Dedifferentiated amniotic fluid mesenchymal stem cell (primary cell): ENCODE data around the gene RHBDD1.
A peak's percentile ranks its signal among the peaks of the same experiment; 100 is the strongest.

Source experiments
- DNase-seq: peaks from one replicate; pipeline ENCODE4 v3.0.0-alpha.2; 2016; ENCODE audit errors: extremely low spot score

The RHBDD1 gene, protein sequence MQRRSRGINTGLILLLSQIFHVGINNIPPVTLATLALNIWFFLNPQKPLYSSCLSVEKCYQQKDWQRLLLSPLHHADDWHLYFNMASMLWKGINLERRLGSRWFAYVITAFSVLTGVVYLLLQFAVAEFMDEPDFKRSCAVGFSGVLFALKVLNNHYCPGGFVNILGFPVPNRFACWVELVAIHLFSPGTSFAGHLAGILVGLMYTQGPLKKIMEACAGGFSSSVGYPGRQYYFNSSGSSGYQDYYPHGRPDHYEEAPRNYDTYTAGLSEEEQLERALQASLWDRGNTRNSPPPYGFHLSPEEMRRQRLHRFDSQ

DNA sequence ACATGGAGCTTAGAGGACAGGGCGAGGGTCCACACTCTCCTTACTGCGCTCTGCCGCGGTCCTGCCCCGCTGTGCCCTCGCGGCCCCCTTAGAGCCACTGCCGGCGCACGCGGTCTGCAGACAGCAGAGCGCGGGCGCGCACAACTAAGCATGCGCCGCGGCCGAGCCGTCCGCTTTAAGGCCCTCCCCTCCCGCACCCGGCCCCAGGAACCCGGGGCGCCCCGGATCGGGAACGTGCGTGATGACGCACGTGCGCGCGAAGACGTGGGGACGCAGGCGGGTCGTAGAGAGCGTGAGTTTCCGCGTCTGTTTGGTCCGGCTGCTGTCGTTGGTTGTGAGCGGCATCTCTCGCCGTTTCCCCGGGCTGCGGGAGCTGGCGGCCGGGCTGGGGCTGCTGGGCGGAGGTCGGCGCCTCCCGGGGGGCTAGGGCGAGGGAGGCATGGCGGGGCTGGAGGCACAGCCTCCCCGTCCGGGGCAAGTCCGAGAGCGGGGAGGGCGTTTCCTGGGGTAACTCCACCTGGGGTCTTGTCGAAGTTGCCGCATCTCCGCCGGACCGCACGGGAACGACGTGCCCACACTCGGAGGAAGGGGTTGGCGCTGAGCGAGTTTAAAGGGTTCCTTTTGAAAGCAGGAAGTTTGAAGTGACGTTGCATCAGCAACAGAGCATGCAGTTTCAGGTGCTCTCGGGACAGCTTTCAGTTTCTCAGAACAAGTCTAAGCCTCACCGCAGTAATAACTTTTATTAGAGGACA, at the start of gene RHBDD1:
Gene RHBDD1 (plus strand): TSS at position 259 of the 752 bp plus-strand sequence. CDS start 28,640 bp downstream, outside the sequence.
- peak; percentile 87 for DNase-seq

DNA sequence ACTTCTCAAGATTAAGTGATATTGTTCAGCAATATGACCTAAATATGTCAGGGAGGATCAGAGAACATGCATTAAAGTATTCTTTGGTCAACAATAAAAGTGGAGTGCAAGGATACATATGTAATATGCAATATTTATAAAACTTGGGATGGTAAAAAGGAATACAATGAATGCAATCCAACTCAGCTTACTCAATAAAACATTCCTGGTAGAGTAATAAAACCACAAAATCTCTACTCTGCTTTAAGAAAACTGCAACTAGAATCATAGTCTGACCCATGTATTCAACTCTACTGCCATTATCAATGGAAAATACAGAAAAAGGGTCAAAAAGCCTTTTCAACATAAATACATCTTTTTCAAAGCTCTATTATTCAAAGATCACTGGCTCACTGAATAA, 47.8 kb upstream of the RHBDD1 start:
- DNase-seq = no peak

DNA sequence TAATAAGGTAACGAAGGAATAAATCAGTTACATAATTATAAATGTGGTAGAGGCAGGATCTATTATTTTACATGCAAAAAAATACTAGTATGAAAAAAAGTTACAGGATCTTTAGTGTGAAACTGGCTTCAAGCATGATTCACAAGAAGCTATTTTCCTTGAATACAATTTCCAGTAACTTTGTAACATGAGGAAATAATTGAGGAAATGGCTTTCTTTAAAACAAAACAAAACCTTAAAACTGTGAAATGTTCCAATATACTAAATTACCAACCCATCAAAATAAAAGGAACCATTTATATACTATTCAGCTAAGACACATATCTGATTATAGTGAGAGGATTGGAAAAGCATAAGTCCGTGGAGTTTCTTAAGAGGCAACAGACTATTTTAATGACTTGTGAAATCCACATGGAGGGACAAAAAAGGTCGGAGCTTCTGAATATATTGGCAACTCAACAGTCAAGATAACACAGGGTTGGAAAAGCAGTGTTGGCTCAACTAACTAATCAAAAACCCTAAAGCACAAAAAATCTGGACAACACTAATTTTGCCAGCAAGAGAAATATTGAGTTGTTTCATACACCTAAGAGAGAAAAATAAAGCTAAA, 46.9 kb upstream of the RHBDD1 start:
- DNase-seq = no peak

DNA sequence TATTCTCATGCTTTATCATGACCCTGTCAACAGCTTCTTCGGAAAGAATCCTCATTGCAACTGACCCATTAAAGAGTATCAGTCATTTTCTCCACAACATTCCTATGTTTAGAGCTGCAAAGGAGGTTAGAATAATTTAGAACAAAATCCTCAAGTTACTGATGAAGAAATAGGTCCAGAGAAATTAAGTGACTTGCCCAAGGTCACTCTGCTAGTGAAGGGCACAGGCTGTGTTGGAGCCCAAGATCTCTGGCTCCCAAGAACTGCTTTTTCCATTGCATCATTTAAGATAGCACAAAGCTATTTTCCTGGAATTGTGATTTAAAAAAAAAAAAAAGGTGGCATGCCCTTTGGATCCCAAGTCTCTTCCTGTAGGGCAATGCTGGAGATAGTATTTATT, 45.8 kb upstream of the RHBDD1 start:
- DNase-seq = no peak

DNA sequence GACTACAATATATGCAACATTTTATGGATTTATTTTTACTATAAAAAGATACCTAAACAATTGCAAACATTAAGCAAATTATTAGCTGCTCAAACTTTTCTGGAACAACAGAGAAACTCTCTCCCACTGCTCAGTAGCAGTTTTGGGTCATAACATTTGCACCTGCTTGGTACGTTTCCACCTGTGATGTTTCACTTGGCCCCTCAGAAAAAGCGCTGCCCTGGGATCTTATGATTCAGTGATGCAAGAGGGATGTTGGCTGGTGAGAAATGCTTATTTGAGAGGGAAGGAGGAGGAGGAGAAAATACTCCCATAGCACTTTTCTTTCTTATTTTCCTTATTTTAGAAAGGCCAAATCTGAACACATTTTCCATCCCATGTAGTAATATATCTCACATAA, 45.4 kb upstream of the RHBDD1 start:
- DNase-seq = no peak

DNA sequence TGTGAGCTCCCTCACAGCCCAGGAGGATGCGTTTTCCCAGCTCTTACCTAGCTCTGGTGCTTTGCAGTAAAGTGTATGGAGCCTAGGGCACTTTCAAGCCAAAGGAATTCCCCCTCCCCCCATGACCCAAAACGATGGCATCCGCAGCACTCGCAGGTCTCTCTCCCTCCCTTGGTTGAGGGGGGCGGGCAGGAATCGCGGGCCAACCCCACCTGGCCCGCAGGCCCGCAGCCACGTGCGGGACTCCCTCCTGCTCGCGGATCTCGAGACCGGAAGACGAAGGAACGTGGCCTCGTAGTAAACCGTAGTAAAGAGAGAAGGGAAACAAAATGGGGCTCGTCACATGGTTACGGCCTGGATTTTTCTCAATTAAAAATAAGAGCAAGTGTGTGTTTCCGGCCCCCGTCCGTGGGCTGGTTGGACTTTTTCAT, 44.8 kb upstream of the RHBDD1 start:
- DNase-seq = peak; percentile 32

DNA sequence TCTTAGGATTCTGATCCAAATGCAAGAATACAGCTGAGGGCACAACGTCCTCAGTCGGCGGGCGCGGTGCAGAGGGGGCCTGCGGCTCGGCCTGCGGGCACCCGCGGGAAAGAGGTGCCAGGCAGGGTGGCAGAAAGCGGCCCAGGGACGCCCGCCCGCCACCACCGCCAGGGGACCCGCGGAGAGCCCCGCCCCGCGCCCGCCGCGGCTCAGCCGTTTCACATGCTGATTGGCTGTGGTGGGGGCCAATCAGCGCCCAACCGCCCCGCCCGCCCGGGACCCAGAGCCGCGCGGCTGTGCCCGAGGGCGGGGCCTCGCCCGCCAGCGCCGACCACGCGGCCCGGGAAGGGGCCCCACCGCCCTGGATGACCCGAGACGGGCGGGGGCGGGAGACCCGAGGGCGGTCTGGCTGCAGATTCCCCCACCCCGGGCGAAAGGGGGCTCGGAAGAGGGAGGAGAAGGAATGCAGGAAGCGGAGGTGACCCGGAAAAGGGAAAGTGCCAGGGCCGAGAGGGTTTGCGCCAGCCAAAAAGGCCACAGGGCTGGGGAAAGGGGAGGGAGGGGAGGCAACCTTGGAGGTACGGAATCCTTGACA, 44.3 kb upstream of the RHBDD1 start:
- DNase-seq = peak; percentile 80

DNA sequence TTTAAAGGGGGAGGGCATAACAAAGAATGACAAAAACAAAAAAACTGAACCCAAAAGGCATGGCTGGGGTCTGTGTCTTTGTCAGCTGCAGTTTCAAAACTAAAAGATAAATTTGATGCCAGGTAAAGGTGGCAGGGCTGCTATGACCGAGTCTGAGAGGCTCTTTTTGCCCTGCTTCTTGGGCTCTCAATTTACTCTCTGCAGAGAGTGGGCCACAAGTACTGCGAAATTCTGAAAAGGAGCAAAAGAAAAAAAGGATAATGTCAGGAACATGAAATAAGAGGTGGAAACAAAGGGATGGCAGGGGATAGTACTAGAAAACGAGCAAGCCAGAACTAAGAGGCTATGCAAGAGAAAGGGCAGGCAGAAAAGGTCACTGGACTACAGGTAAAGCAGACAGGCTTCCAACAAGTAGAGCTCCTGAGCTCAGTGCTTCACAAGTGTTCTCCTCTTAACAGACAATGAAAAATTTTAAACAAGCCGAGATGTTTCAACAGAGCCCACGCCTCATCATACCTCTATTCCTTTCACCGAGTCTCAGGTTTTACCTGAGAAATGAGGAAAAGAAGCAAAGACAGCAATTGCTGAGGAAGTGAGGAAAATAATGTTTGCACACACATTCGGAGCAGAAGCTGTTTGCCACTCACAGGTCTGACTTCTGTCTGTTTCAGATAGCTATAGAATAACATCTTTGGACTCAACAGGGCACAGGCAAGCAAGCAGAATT, 43.5 kb upstream of the RHBDD1 start:
- no peak for DNase-seq

DNA sequence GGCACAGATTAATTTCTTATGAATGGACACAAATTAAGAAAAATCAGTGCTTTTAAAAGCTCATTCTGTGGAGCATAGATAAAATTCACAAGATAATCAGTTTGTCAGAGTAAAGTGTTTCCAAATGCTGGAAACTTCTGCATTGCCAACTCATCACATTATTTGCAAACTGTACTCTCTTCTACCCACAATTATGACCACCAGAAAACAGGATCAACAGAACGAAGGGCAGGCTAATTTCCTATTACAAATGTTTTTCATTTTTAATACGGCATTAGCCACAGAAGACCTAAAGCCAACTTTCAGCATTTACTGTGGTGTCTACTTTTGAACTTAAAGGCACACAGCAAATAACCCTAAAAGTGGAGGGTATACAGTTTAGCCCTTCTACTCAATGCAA, 42.2 kb upstream of the RHBDD1 start:
- no peak for DNase-seq

DNA sequence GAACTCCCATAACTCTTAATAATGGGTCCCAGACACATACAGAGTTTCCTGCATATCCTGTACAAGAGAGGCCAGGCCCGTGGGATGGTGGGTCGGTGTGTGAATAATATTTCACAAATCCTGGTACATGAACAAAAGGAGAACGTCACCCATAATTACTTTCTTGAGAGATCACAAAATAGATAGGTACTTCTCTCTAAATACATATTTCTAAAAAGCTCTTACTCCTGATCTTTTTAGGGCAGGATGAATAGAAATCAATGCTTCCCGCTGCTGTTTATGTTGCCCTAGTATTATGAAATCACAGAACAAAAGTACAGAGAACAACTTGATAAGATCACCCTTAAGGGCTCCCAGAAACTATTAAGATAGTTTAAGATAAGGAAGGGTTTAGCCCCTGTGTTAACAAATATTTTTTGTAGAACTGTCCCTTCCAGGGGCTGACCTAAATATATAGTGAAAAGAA, 41.6 kb upstream of the RHBDD1 start:
- DNase-seq = no peak

DNA sequence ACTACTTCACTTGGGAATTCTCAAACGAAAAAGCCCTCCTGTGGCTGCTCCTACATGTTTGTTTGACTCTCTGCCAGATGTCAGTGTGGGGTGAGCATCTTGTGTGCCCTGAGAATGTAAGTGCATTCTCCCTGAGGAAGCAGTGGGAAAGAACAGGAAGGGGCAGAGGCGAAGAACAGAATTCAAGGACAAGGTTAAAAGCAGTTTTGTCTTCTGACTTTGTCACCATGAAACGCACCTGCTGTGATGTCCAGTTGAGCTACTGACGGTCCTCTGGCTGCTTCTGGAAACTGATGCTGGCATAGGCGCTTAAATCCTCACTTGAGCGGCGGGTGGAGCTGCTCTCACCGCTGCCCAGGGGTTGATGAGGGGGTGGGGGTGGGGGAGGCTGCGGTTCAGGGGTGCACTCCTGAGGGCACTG, 41.1 kb upstream of the RHBDD1 start:
- DNase-seq = peak; percentile 50

DNA sequence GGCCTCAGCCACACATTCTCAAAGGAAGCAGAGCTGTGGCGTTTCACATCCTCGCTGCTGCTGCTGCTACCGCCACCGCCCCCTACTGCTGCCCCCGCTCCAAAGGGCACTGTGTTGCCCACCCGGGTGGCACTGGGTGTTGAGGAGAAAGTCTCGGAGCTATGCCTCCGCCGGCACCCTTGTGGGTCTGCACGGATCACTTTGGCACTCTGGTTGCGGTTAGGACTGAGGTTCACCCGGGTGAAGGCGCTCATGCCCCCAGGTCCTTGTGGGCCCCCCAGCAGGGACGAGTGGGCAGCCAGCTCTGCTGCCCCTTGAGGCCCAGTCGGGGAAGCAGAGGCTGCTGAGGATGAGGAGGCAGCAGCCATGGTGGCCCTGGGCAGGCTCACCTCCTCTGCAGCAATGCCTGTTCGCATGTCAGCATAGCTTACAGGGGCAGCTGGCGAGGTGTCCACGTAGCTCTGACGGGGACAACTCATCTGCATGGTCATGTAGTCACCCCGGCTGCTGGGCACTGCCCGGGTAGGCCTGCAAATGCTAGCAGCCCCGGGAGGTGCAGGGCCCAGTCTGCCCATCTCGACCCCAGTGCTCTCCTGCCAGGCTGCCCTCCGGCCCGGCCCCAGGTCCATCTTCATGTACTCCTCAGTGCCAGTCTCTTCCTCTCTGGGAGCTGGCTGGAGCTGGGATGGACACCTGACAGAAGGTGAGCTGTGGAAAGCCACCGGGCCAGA, 40.4 kb upstream of the RHBDD1 start:
- DNase-seq = no peak

DNA sequence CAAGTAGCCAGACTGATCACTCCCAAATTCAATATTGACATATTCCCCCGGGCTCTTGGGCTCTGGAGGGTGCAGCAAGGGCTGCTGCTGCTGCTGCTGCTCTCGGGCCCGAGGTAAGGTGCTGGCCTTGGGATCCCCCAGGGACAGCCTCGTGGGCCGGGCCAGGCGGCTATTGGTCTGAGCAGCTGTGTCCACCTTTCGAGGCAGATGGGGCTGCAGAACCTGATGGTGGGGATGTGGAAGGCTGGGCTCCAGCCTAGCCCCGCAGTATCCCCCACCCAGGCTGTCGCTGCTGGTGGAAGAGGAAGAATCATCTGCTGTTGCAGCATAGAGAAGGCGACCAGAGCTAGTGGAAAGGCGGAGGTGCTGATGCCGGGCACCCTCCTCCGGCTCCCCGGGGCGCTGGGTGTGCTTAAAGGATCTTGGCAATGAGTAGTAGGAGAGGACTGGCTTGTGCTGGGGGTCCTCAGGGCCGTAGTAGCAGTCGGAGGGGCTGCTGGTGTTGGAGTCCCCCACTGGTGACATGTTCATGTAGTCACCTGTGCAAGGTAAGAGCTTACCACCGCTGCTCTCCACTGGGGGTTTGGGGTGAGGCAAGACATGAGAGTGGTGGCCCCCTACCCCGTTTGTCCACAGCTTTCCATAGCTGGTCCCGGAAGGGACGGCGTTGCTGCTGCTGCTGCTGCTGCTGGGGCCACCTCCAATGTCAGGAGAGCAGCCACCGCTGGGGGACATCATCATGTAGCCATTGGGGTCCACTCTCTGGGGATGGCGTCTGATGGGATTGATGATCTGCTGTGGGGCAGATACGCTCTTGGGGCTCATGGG, 39.6 kb upstream of the RHBDD1 start:
- no peak for DNase-seq

DNA sequence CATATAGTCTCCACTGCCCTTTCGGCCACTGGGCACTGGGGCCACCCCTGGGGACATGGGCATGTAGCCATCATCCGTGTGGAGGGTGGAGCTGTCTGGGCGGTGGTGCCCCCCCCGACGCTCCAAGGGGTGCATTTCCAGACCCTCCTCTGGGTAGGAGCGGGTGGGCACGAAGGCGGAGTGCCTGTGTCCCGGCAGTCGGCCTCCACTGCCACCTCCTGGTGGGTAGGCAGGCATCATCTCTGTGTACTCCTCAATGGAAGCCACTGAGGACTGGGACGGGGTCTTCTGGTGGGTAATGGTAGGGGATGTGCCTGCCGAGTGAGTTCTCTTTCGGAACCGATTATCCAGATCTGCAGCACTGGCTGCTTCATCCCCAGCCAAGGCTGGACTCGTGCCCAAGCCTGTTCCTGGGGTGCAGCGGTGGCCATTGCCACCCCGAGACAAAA, 39.0 kb upstream of the RHBDD1 start:
- DNase-seq = no peak

DNA sequence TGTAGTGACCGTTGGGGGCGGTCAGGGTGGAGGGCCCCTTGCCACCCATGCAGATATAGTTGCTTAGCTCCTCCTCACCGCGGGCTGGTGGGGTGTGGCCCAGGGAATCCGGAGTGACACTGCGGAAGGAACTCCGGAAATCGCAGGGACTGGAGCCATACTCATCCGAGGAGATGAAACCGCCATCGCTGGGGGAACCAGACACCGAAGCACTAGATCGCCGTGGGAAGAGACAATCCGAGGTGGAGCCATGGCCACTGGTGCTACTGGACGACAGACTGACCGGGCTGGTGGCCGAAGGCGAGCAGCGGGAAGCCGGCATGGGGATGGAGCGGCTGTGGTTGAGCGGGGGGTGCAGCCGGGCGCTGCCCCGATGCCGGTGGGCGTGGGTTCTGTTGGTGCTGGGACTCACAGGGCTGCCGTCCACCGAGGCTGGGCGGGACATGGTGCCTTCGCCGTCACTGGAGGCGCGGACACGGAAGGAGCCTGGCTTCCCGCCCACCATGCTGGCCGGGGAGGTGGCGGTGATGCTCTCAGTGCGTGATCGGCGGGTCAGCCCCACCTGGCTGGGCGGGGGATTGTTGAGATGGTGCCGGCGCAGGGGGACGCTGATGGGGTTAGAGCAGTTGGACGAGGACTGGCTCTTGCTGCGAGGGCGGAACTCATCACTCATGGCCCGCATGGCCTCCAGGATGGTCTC, 38.4 kb upstream of the RHBDD1 start:
- no peak for DNase-seq

DNA sequence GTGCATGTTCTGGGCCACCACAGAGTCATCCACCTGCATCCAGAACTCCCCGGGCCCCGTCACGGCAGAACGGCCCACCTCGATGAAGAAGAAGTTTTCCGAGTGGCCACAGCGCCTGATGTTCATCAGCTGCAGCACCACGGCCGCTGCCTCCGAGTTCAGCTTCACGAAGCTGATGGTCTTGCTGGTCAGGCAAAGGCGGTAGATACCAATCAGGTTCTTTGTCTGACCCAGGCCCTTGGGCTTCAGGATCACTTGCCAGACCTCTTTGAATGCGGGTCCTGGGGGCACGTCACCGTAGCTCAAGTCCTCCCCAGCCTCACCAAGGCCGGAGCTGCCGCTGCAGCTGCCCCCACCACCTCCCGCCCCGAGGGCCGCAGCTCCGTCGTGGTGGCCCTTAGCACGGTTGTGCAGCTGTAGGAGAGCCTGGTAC, 37.8 kb upstream of the RHBDD1 start:
- no peak for DNase-seq

DNA sequence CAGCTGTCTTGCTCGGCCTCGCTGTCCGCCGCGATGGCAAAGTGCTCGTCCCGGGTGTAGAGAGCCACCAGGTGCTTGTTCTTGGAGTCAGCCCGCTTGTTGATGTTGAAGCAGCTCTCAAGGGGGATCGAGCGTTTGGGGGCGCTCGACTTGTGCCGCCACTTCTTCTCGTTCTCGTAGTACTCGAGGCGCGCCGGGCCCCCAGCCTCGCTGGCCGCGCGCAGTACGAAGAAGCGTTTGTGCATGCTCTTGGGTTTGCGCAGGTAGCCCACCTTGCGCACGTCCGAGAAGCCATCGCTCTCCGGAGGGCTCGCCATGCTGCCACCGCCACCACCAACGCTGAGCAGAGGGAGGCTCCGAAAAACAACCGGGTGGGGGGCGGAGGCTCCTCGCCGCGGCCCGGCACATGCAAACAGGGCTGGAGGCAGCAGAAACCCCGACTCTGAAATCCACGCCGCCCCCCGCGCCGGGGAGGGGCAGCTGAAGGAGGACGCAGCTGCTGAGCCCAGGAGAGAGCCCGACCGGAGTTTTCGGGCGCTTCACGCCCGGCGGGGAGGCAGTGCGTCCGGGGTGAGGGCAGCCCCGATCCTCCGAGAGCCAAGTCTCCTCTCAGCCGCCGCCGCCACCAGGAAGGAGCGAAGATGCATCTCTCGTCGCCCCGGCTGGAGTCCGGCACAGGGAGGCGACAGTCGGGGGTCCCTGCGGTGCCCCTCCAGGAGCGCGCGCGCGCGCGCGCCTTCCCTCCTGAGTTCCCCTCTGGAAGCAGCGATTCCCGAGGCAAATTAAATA, 37.2 kb upstream of the RHBDD1 start:
- DNase-seq = no peak

DNA sequence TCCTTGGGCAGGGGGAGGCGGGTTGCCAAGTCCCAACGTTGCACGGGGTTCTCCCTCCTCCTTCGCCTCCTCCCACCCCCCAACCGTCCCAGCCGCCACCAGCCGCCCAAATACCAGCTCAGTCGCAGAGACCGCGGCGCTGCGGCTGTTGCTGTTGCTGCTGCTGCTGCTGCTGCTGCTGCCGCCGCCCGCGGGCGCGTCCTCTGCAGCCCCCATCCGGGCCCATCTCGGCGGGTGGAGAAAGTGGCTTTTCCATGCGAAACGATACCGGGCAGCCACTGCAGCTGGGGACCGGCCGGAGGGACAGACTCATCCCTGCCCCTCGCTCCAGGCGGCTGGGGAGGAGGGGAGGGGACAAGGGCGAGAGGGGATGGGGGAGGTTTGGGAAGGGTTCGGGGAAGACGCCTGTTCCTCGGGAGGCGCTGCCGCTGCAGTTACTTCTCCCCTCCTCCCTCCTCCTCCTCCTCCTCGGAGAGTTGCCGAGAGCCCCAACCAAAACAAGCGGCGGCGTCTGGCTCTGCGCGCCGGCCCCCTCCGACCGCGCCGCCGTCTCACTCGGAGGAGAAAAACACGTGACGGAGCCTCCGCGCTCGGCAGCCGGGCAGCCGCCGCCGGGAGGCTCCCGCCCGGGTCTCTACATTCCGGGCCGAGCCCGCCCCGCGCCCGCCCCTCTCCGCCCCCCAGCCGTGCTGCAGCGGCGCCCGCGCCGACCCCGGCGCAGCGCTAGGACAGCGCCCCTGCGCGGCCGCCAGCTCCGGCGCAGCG, 36.5 kb upstream of the RHBDD1 start, which contains the start of gene IRS1:
Gene IRS1 (minus strand): TSS at position 610 of the 765 bp plus-strand sequence. CDS start 1,082 bp downstream, outside the sequence.
- peak; percentile 67 for DNase-seq
